ENCODE results near the gene CEP85. TPM values are rescaled to one million over a fixed set of nuclear protein-coding genes. Genes with fewer than 3 reads are reported as not detected.
"Not testable (repeated sequence)": the region's sequence is repeated elsewhere in the genome, so short reads cannot be mapped to it uniquely, and the experiment has no call there.

The CEP85 gene
- polyA plus RNA-seq, 3 donors: 8.2 to 32.5 (median 10.9) TPM

DNA sequence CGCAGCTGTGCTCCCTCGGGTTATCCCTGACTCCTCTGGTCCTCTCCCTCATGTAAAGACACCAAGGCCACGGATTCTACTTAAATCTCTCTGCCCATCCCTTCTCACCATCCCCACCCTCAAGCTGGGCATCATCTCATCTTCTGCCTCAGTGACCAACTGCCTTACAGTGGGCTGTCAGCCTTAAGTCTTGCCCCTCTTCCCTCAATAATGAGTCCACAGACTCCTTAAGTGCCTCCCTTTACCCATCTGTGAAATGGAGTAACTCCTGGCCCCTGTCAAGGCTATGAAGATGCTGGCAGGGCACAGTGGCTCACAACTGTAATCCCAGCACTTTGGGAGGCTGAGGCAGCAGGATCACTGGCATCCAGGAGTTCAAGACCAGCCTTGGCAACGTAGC, 57.9 kb downstream of the CEP85 start:
- WGBS (ENCODE audit: insufficient coverage): 96% methylated on average over 3 of the region's 4 CpGs
- H3K4me1 Mint-ChIP-seq: peaks cover 68% of the 10 kb centered on the region
- intact Hi-C loops (cut with micrococcal nuclease): no loop called here

DNA sequence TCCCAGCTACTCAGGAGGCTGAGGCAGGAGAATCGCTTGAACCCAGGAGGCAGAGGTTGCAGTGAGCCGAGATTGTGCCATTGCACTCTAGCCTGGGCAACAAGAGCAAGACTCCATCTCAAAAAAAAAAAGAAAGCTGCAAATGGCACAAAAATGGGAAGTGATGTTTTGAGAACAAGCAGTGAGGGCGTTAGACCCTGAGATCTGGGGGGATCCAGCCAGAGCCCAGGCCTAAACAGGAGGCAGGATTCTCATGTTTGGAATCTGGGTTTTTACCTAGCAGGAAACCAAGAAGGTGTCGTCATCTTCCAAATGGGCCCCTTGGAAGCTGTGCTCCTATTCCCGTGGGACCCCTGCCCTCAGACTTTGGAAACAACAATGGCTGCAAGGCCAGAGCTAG, 58.7 kb downstream of the CEP85 start:
- 45% methylated on average over 2 of the region's 5 CpGs for WGBS (ENCODE audit: insufficient coverage)

More for the DNA sequence above, 57.9 kb downstream of the CEP85 start:
- no peak for DNase-seq
- peaks cover 50 to 73% of the 10 kb centered on the region in 2 donors for H3K36me3 Mint-ChIP-seq
- H3K4me3 Mint-ChIP-seq: no peak overlapping the region
- peak overlapping the region; percentile 99 to 100 for H3K27ac ChIP-seq (ENCODE audit: low read depth in 1 of 2, low read length in 2 of 2)
- H3K27me3 ChIP-seq (ENCODE audit: control insufficient read depth in 2 of 2, insufficient read depth in 2 of 2, low read length in 2 of 2): no peaks in the 10 kb centered on the region
- H3K27me3 Mint-ChIP-seq (ENCODE audit: low read depth in 3 of 3): peaks cover 0 to 8% (median 6%) of the 10 kb centered on the region in 3 donors
- no peaks in the 10 kb centered on the region for H3K9me3 Mint-ChIP-seq
- H2AFZ ChIP-seq (ENCODE audit: insufficient read depth, low read depth, low read length, poor library complexity, severe bottlenecking): no peak overlapping the region
- TF ChIP-seq, protein P1, sequence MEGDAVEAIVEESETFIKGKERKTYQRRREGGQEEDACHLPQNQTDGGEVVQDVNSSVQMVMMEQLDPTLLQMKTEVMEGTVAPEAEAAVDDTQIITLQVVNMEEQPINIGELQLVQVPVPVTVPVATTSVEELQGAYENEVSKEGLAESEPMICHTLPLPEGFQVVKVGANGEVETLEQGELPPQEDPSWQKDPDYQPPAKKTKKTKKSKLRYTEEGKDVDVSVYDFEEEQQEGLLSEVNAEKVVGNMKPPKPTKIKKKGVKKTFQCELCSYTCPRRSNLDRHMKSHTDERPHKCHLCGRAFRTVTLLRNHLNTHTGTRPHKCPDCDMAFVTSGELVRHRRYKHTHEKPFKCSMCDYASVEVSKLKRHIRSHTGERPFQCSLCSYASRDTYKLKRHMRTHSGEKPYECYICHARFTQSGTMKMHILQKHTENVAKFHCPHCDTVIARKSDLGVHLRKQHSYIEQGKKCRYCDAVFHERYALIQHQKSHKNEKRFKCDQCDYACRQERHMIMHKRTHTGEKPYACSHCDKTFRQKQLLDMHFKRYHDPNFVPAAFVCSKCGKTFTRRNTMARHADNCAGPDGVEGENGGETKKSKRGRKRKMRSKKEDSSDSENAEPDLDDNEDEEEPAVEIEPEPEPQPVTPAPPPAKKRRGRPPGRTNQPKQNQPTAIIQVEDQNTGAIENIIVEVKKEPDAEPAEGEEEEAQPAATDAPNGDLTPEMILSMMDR (IDR thresholded peaks at IDR 0.05): no peak
- peaks cover 36 to 50% of the 10 kb centered on the region in 2 donors for H3K36me3 ChIP-seq (replicated peaks in 1 of 2; ENCODE audit: control insufficient read depth in 1 of 2, insufficient read depth in 2 of 2, low read length in 2 of 2)
- no peak overlapping the region for H3K4me2 ChIP-seq (replicated peaks; ENCODE audit: extremely low read depth, low read length, poor library complexity, severe bottlenecking)
- peak overlapping the region; percentile 92 for H3K9ac ChIP-seq (ENCODE audit: insufficient read depth, low read length, poor library complexity, severe bottlenecking)
- H3K27ac Mint-ChIP-seq: peak overlapping the region; percentile 96 to 100 (median 100)
- no peaks in the 10 kb centered on the region for H3K9me3 ChIP-seq (replicated peaks in 1 of 2; ENCODE audit: control insufficient read depth in 1 of 2, insufficient read depth in 1 of 2, low read length in 2 of 2)
- H3K4me1 ChIP-seq (ENCODE audit: control insufficient read depth in 1 of 2, insufficient read depth in 2 of 2, low read length in 2 of 2): peaks cover 63% of the 10 kb centered on the region in 2 donors
- no peaks in the 10 kb centered on the region for H4K20me1 ChIP-seq (ENCODE audit: insufficient read depth, low read length)
- H3K4me3 ChIP-seq (replicated peaks in 1 of 3; ENCODE audit: low read depth in 2 of 3, low read length in 3 of 3): no peak overlapping the region
- H3K79me2 ChIP-seq (ENCODE audit: insufficient read depth, low read length): peaks cover 30% of the 10 kb centered on the region

More for the DNA sequence above, 58.7 kb downstream of the CEP85 start:
- H3K27me3 ChIP-seq (ENCODE audit: control insufficient read depth in 2 of 2, insufficient read depth in 2 of 2, low read length in 2 of 2); H4K20me1 ChIP-seq (ENCODE audit: insufficient read depth, low read length); H2AFZ ChIP-seq (ENCODE audit: insufficient read depth, low read depth, low read length, poor library complexity, severe bottlenecking); H3K9ac ChIP-seq (ENCODE audit: insufficient read depth, low read length, poor library complexity, severe bottlenecking); DNase-seq; H3K4me2 ChIP-seq (replicated peaks; ENCODE audit: extremely low read depth, low read length, poor library complexity, severe bottlenecking); H3K9me3 Mint-ChIP-seq; intact Hi-C loops (cut with micrococcal nuclease); H3K4me3 ChIP-seq (replicated peaks in 1 of 3; ENCODE audit: low read depth in 2 of 3, low read length in 3 of 3); H3K4me3 Mint-ChIP-seq; H3K9me3 ChIP-seq (replicated peaks in 1 of 2; ENCODE audit: control insufficient read depth in 1 of 2, insufficient read depth in 1 of 2, low read length in 2 of 2); H3K27me3 Mint-ChIP-seq (ENCODE audit: low read depth in 3 of 3): not testable (repeated sequence)
- Mint-ChIP-seq H3K27ac (peak overlapping the region; percentile 62 to 100 (median 93)), H3K36me3 (peaks cover 49 to 81% of the 10 kb centered on the region in 2 donors), H3K4me1 (peaks cover 60% of the 10 kb centered on the region)
- Histone ChIP-seq H3K4me1 (ENCODE audit: control insufficient read depth in 1 of 2, insufficient read depth in 2 of 2, low read length in 2 of 2) (peaks cover 56 to 59% of the 10 kb centered on the region in 2 donors), H3K36me3 (replicated peaks in 1 of 2; ENCODE audit: control insufficient read depth in 1 of 2, insufficient read depth in 2 of 2, low read length in 2 of 2) (peaks cover 44 to 58% of the 10 kb centered on the region in 2 donors), H3K27ac (ENCODE audit: low read depth in 1 of 2, low read length in 2 of 2) (peak overlapping the region; percentile 35 to 99), H3K79me2 (ENCODE audit: insufficient read depth, low read length) (peaks cover 35% of the 10 kb centered on the region)

Data from CD14-positive monocyte (primary cell).